ENCODE data around the gene PLCB1. TPM values are rescaled to one million over a fixed set of nuclear protein-coding genes. Genes with fewer than 3 reads are reported as not detected.

The PLCB1 gene
- total RNA-seq, 1 experiment from 2014 or later, result 3.5 TPM

GRCh38 chr20:8924539-8924938 lies 792.5 kb downstream of the PLCB1 start:
- no peak for DNase-seq (ENCODE audit: low spot score)

DNA sequence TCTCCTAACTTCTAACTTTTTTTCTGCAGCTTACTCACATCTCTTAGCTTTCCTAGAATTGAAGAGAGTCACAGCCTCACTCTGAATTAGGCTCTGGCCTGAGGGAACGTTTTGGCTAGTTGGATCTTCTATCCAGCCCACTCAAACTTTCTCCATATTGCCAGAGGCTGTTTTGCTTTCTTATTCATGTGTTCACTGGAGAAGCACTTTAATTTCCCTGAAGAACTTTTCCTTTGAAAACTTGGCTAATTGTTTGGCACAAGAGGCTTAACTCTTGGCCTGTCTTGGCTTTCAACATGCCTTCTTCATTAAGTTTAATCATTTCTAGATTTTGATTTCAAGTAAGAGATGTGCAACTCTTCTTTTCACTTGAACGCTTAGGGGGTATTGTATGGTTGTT lies 798.7 kb downstream of the PLCB1 start:
- DNase-seq (ENCODE audit: low spot score), result no peak

DNA sequence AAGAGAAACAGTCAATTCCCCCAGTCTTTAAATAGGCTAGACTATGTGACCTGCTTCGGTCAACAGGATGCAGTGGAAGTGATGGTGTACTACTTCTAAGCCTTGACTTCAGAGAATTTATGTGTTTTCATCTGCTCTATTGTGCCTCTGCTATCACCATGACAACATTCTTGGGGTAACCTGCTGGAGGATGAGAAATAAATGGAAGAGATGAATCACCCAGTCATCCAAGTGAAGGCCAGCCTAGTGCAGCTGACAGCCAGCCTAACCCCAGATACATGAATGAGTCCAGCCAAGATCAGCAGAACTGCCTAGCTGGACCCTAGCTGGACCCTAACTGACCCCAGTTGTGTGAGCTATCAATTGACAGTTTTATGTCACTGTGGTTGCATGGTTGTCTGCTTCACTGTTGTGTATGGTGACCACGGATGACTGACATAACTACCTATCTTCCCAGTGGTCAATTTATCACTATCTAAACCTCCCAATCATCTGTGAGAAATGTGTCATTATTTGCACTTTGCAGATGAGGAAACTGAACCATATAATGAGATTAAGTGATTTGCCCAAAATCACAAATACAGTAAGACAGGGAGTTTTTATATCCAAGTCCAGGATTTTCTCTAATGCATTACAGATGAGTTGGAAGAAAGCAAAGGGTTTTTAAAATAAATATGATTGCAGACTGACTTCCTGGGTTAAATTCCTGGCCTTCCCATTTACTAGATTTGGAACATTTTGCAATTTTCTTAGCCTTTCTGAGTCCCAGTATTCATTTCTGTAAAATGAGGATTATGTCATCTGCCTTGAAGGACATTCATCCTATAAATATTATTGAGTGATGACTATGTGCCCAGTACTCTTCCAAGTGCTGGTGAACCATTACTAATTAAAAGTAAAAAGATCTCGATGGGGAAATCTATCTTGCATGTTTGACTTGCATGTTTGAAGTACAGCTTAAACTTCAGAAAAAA lies 800.4 kb downstream of the PLCB1 start:
- no peak for DNase-seq (ENCODE audit: low spot score)

DNA sequence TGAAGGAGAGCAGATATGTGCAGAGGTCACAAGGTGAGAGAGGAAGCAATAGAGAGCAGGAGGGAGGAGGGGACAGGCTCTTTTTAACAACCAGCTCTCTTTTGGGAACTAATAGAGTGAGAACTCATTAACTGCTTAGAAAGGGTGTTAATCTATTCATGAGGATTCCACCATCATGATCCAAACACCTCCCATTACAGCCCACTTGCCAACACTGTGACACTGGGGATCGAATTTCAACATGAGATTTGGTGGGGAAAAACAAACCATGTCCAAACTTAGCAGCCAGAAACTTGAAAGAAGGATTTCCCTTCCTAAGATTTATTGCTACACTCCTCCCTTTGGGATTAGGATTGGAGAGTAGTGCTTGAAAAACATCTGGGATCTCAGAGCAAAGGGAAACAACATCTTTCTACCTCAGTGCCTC lies 801.3 kb downstream of the PLCB1 start:
- no peak for DNase-seq (ENCODE audit: low spot score)

DNA sequence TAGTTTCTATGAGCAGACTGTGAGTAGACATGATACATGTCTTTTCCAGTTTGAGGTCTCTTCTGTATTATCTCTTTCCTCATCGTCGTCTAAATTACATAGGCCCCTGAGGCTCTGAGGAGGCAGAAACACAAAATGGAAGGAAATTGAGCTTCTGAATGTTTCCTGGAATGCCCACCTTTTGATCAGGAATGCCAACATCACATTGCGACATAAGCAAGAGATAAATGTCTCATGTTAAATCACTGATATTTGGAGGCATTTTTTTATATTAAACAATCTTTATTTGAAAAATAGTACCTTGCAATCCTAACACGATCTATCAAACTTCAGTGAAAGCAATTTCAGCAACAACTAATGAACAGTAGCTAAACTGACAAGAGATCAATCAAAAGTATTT lies 802.3 kb downstream of the PLCB1 start:
- DNase-seq (ENCODE audit: low spot score), result no peak

Small RNAs within 50 kb of the gene (small RNA-seq; reads per million reads assigned to genes)
- gene AL445567.1, result not detected
- not detected for gene RNU105B

Other genes with a start within 250 kb of the PLCB1 start
- not detected in 2 replicates for gene HAO1, start 191.8 kb upstream of the PLCB1 start, total RNA-seq (2014; rRNA removed; shearing (Covaris generic))
- 9.4 and 10.1 TPM in 2 replicates for gene TMX4, start 112.5 kb upstream of the PLCB1 start, total RNA-seq (2014; rRNA removed; shearing (Covaris generic))

Data from HT-29 (cell line).